Activated CD4-positive, alpha-beta T cell treated with anti-CD3 and anti-CD28 coated beads for 48 hours (primary cell): ENCODE data around the gene TGFBI.

Source experiments
- DNase-seq: peaks from one replicate; pipeline ENCODE4 v3.0.0-alpha.2; 2020

The TGFBI gene

DNA sequence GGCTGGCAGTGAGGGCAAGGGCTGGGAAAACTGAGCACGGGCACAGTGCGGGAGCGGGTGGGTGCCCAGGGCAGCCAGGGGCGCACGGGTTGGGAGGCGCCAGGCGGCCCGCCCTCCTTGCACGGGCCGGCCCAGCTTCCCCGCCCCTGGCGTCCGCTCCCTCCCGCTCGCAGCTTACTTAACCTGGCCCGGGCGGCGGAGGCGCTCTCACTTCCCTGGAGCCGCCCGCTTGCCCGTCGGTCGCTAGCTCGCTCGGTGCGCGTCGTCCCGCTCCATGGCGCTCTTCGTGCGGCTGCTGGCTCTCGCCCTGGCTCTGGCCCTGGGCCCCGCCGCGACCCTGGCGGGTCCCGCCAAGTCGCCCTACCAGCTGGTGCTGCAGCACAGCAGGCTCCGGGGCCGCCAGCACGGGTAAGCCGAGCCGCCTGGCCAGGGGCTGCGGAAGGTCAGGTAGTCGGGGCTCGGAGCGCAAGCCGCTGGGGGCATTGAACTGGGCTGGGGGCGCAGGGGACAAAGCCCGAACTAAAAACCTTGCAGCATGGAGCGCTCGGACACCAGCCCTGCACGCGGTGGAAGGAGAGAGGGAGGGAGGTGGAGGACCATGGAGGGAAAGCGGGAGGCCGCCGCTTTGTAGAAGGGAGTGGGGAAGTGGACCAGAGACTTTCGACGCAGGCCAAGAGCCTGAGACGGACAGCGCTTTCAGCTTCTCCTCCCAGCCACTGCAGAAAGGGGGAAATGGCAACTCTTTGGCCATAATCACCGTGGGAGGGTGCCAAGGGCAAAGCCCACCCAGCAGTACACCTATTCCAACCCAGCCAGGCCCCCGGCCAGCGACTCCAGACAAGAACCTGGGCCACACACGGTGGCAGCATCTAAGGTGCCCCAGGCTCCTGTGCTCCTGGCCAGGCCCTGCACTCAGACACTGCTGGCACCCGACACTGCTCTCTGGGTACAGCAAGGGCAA lies at the start of gene TGFBI:
TGFBI (plus strand) TSS at position 207 of the 961 bp plus-strand sequence; CDS start at position 275, 68 bp downstream.
- peak; percentile 26 for DNase-seq

DNA sequence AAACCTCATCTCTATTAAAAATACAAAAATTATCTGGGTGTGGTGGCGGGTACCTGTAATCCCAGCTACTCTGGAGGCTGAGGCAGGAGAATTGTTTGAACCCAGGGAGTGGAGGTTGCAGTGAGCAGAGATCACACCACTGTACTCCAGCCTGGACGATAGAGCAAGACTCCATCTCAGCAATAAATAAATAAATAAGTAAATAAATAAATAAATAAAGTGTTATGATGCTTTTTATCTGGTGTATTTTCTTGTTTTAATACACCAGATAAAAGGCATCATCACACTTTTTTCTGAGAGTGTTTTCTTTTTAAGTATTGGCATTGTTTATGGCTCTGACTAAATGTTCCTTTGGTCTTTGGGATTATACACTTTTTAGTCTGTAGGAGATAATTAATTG lies 49.8 kb upstream of the TGFBI start:
- DNase-seq = no peak

DNA sequence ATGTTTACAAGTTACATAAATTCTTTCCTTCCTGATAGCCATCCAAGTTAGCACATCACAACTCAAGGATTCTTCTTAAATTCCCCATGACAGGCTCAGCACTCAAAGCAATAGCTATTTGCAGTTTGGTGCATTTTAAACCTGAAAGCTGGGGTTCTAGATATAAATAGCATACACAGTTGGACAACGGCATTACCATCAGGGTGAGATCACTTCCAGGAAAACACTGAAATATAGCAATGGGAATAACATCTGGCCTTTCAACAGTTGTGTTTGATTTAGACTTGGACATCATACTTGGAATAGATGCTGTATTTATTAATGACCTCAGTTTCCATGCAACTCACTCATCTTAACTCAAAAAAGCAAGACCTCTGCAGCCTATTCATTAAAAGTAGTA lies 49.3 kb upstream of the TGFBI start:
- DNase-seq = no peak

DNA sequence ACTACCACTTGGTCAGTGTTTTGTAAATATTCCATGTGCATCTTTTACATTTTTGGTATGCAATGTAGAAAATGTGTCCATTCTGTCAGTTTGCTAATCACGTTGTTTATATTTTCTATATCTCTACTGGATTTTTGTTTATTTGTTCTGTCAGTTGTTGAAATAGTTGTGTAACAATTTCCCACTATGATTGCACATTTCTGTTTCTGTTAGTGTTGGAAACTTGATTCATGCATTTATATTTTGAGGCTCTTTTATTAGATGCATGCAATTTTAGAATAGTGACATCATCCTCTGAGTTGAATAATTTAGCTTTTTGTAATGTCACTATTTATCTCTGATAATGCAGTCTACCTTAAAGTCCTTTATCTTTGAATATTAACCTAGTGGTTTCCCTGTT lies 48.2 kb upstream of the TGFBI start:
- DNase-seq = no peak

DNA sequence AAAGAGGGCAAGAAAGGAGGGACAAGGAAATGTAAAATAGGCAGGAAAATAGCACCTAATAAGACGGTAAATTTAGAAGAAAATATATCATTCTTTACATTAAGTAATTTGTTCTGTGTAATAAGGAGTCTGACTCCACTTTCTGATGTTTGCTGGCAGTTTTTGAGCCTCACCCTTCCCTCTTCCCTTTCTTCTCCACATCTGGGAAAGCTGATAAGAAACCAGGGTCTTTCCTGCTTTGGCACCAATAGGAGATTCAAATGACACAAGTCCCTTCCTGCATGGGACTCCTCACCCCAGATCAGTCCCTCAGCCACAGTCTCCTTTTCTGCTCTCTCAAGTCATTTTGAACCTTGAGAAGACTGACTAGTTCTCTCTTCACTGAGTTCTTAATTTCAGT lies 42.8 kb upstream of the TGFBI start:
- no peak for DNase-seq

DNA sequence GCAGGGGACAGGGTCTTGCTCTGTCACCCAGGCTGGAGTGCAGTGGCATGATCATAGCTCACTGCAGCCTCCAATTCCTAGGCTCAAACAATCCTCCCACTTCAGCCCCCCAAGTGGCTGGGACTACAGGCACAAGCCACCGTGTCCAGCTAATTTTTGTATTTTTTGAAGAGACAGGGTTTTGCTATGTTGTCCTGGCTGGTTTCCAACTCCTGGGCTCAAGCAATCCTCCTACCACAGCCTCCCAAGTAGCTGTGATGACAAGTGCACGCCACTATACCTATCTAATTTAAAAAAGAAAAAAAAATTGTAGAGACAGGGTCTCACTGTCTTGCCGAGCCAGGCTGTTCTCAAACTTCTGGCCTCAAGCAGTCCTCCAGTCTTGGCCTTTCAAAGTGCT lies 42.4 kb upstream of the TGFBI start:
- no peak for DNase-seq

DNA sequence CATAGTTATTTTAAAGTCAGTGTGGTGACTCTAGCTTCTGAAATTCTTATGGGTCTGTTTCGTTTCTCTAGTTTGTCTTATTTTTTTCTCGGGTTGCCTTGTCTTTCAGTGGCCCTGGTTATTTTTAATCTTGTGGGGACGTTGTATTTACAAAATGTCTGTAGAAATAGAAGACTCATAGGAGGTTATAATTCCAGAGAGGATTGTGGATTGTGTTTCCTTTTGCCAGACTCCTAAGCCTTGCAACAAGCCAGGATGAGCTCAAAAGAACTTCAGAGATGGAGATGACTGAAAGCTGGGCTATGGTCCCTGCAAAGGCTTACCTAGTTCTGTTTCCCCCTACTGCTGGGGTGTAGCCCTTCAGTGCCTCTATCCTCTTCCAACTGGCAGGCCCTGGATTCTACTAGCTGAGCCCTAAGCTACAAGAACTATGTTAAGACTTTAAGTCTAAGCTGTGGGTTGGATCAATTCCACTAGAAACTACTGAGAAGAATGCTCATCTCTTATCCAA lies 41.8 kb upstream of the TGFBI start:
- DNase-seq = no peak

DNA sequence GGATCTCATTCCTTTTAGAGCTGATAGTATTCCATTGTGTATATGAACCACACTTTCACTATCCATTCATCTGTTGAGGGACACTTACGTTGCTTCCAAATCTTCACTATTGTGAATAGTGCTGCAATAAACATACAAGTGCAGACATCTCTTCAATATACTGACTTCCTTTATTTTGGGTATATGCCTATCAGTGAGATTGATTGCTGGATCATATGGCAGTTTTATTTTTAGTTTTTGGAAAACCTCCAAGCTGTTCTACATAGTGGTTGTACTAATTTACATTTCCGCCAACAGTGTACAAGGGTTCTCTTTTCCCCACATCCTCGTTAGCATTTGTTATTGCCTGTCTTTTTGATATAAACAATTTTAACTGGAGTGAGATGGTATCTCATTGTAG lies 40.2 kb upstream of the TGFBI start:
- no peak for DNase-seq

DNA sequence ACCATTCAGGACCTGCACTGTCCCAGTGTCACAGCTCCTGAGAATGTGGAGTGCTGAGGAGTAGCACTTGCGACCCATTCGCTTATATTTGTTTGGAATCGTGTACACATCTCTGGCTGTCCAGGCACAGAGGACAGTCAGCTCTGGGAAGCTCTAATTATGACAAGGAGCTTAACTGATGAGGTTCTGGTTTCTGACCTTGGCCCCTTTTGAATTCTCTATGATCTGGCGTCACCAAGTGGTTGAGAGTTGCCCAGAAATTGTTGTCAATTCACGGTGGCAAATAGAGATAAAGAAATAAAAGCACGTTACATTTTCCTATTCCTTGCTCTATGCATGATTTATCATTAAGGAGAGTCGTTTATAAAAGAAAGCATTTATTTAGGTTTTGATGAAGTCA lies 39.1 kb upstream of the TGFBI start:
- no peak for DNase-seq

DNA sequence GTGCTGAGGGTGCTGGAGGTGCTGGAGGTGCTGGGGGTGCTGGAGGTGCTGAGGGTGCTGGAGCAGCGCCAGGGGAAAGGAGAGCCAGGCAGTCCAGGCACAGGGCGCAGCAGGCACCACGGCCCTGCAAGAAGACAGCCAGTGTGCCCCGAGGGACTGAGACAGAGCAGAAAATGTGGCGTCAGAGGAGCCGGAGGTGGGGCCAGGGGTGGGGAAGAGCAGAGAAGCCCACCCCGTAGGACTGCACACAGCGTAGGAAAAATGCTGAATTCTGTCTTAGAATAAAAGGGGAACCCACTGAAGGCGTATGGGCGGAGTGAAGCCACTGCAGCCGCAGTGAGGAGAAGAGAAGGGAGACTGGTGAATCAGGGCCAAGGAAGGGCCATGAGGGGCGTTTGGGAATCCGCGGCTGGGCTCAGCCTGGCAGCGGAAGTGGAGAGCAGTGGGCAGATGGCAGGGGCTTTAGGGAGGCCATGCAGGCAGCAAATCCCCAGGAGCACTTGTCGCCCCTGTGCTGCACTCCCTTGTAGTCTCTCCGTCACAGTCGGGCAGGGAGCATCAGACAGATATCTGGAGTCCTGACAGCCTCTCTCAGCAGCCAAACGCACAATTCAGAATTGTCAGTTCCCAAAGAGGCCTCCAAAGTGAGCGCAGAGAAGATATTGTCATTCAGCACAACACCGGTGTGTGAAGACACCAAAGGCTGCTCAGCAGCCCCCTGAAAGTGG lies 38.1 kb upstream of the TGFBI start:
- DNase-seq = no peak

DNA sequence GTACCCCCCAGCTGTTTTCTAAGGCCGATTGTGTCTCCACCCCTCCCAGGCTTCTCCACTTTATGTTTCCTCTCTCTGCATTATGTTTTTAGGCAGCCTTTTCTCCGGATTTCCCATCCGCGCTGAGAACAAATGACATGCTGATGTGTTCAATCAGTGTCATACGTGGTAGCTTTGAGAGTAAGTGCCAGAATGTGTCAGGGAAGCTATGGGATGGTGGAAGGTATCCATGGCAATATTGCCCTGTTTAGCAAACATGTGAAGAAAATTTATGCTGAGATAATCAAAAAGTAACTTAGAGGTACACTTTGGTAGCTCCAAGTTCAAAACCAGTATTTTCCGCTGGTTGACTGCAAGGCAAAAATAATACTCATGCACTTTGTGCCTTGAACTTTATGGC lies 37.4 kb upstream of the TGFBI start:
- no peak for DNase-seq

DNA sequence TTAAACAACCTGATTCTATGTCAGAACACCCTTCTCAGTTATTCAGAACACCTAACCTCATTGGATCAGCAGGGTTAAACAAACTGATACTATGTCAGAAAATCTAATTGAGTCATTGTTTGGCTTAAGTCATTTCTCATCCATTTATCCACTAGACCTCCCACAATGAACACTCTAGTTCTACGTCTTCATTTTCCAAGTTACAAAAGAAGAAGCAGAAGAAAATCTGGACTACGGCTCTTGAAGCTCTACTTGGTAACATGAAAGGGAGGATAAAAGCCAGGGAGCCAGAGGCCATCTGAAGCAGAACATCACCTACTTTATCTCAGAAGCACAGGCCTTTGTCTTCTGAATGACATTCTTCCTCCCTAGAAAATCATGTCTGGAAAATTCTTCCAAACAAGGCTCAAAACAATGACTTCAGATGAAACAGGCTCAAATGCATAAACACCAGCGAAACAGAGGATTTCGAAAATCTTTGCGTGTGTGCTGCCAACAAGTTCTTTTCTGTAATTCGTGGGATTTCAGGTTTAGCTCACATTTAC lies 35.4 kb upstream of the TGFBI start:
- no peak for DNase-seq

DNA sequence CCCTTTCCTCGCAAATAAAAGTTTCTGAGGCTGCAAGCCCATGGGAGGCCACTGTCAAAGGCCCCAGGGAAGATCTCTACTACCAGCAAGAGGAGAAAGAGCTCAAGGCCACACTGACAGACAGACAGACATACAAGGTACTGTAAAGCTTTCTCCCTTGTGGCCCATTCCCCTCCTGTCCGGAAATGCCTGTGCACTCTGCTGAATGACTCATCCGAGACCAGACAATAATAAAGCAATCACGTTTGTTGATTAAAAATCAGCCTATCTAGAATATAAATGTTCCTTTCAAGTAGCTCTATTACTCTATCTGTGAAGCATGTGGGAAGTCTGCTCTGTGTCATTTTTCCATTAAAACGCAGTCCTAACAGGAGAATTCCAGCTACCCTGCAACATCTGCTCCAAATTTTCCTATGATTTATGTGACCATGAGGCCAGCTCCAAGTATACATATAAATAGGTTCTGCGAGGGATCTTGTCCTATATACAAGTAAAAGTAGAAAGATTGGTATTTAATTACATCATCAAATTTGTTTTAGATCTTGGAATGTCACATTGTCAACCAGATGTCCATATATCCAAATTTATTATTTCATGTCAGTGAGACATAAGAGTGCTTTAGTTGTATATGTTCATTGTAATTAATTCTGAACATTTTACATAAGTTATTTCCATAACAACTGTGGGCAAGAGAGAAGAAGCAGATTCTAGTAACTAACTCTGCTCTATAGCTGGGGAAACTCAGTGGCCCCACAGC lies 34.7 kb upstream of the TGFBI start:
- DNase-seq = no peak

DNA sequence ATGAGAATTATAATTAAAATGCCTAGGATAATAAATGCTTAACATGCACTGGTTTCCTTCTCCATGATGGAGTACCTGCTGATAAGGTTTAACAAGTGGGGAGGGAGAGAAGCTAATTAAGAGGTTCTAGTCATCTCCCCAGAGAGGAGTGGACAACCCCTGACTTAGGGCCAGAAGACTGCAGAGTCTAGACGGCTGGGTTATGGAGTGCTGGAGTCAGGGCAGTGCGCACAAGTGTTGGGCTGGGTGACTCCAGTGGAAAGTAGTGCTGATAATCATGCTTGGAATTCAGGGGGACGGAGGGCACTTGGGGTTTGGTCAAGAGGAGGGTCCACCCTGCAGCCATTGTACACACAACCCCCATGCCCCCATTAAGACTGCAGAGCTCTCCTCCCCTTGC lies 32.8 kb upstream of the TGFBI start:
- no peak for DNase-seq

DNA sequence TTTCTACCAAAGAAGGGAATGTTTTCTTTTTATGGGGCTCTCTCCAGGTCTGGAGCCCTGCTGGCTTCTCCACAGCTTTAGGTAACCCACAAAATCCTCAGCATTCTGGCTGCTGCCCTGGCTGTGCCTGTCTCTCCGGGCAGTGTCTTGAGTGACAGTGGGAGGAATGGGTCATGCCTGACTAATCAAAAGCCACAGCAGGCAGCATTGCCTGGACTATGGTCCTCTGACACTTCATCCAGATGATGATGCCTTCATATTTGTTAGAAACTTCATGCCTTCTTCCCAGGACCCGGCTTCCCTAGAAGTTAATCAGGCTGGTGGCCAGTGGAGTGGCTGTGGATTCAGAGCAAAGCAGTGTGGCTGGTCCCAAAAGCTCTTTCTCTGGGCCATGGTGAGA lies 32.2 kb upstream of the TGFBI start:
- DNase-seq = no peak

DNA sequence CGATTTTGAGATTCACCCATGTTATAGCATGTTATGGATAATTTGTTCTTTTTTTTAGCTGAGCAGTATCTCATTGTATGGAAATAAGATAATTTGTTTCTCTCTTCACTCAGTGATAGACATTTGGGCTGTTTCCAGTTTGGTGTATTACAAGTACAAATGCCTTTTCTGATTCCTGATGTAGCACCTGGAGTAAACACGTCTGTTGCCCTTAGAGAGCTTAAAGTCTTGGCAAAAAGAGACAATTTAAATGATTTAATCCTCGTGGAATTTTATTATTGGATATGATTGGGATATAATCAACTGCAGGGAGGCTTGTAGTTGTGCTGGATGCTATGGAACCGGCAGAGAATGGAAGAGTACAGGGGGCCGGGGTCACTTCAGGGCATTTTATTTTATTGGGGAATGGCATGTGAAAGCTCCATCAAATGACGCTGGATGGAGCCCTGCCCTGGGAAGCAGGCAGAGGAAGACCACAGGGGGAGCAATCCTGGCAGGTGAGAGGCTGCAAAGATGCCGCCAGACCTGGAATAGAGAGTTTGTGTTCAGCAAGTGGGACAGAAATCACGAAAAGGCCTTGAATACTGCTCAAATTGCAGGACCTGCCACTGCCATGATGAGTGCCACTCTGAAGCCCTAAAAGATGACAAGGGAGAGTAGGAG lies 31.0 kb upstream of the TGFBI start:
- DNase-seq = no peak

DNA sequence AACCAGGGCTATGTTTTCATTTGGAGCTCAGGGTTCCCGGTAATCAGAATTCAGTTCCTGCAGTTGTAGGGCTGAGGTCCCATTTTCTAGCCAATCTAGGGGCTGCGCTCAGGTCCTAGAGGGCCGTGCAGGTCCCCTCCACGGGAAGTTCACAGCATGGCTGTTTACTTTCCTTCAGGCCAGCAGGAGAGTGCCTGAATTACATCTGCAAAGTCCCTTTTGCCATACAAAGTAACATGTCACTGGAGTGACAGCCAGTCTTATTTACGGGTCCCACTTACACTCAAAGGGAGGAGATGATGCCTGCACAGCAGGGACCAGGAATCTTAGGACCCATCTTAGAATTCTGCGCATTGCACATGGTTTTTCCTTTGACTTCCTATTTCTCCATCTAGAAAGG lies 29.9 kb upstream of the TGFBI start:
- no peak for DNase-seq

DNA sequence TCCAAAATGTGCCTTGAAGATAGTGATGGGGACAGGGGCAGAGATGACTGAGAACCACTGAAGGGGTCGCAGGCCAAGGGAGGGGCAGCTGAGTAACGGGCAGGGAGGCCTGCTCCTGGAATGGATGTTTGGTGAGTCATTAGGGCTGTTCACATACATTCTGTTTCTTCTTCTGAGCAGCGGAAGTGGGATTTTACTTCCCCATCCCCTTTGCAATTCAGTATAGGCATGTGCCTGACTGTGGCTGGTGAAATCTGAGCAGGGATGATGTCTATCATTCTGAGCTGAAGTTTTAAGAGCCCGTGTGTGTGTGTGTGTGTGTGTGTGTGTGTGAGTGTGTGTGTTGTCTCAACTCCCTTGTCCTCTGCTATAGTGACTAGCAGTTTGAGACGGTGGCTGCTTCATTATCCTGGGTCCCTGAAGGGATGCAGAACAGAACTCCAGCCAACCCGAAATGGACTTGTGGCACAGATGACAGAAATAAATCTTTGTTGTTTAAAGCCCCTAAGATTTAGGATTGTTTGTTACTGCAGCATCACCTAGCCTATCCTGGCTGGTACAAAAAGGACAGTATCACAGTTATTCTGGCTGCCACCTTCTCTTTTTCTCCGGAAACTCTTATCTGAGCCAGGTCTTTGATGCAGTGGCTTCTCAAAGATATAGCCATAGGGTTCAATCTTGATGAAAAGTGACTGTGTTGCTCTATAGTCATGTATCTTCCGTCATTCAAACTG lies 29.2 kb upstream of the TGFBI start:
- no peak for DNase-seq

DNA sequence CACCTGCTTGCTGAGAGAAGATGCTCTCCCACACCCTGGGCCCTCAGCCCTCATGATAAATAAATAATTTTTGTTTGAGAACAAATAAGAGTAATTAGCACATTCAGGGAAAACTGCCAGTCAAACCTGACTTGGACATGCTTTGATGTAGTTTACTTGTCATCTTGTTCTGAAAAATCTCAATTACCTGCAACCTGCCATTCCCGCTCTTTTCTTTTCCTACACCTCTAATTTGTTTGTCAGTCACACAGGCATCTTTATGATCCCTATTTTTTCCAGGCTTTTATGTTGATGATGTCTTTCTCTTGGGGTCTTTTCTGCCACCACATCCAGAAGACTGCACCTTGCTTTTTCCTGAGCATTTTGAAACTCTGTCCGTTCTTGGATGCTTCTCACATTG lies 28.6 kb upstream of the TGFBI start:
- DNase-seq = no peak

DNA sequence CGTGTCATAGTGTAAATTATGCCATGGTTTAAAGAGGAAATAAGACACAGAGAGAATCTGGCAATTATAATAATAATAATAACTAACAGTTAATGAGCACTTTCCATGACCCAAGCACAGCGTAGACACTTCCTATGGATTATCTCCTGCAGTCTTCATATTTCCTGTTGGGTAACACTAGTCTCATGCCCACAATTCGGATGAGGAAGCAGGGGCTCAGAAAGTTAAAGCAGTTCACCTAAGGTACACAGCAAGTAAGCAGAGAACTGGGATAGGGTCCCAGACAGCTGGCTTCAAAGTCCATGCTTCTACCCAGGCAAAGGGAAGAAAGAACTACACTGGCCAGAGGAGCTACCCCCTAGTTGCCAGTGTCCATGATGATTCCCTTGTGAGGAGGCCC lies 27.9 kb upstream of the TGFBI start:
- no peak for DNase-seq

DNA sequence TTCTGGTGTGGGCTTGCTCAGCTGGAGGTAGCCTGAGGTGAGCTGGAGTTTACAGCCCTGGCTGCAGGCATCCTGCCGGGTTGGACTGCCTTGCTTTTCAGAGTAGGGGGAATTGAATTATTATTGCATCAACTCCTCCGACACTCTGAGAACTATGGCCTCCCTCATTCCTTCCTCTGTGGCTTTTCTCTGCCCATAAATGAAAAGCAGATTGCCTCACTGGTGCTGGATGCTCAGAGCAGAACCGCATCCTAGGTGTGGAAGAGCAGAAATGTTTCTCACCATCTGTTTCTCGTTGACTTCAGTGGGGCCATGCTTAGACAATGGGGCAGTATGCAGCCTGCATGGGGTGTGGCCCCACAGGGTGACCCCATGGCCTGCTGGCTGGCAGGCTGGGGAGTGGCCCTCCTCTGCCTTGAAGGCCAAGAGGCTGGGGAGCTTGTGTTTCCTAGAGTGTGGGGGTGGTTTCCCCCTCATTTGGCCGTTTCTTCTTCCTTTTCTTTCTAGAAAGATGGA lies 27.3 kb upstream of the TGFBI start:
- no peak for DNase-seq
